ENCODE data around the gene SELENON. TPM values are rescaled to one million over a fixed set of nuclear protein-coding genes. Genes with fewer than 3 reads are reported as not detected.
A peak's percentile ranks its signal among the peaks of the same experiment; 100 is the strongest.
"Not testable (repeated sequence)": the region's sequence is repeated elsewhere in the genome, so short reads cannot be mapped to it uniquely, and the experiment has no call there.

Gene SELENON
- total RNA-seq, 1 donor from 2014 or later = 39.6 TPM

GRCh38 chr1:25839808-25840207 lies 39.8 kb downstream of the SELENON start:
- ATAC-seq (ENCODE audit: poor library complexity); intact Hi-C loops (cut with DNase I); DNase-seq: not testable (repeated sequence)

DNA sequence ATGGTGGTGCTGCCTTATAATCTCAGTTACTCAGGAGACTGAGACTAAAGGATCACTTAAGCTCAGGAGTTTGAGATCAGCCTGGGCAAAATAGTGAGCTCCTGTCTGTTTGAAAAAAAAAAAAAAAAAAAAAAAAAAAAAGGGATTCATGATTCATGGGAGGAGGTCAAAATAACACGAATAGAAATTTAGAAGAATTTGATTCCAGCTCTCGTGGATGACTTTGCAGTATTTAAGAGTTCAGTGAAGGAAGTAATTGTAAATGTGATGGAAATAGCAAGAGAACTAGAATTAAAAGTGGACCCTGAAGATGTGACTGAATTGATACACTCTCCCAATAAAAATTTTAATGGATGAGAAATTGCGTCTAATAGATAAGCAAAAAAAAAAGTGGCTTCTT lies 43.5 kb downstream of the SELENON start:
- intact Hi-C loops (cut with DNase I) = no loop called here
- no peak for ATAC-seq (ENCODE audit: poor library complexity)
- DNase-seq = no peak

GRCh38 chr1:25844536-25845337 lies 44.7 kb downstream of the SELENON start:
- ATAC-seq (ENCODE audit: poor library complexity) = no peak
- intact Hi-C loops (cut with DNase I) = no loop called here
- no peak for DNase-seq

- DNase-seq (no peak), ATAC-seq (ENCODE audit: poor library complexity) (no peak)
- intact Hi-C loops (cut with DNase I) = no loop called here
Measured at GRCh38 chr1:25845664-25846063, 45.7 kb downstream of the SELENON start.

DNA sequence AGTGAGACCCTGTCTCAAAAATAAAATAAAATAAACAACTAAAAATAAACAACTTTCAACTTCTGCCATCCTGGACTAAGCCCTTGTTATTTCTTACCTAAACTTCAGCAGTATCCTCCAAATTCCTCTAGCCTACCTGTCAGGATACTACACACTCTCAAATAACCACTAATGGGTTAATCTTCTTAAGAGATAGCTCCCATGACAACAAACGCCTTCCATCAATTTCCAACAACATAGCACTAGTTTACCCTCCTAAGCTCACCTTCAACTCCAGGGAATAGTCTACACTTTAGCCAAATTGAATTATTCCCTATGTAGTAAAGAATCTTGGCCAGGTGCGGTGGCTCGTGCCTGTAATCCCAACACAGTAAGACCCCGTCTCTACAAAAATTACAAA lies 47.9 kb downstream of the SELENON start:
- no peak for DNase-seq
- intact Hi-C loops (cut with DNase I) = no loop called here
- no peak for ATAC-seq (ENCODE audit: poor library complexity)

- intact Hi-C loops (cut with DNase I) = no loop called here
- ATAC-seq (ENCODE audit: poor library complexity) = no peak
- no peak for DNase-seq
Measured at GRCh38 chr1:25848531-25848930, 48.5 kb downstream of the SELENON start.

GRCh38 chr1:25854554-25854953 lies 54.6 kb downstream of the SELENON start:
- intact Hi-C loops (cut with DNase I) = no loop called here
- ATAC-seq (ENCODE audit: poor library complexity) (no peak), DNase-seq (no peak)

DNA sequence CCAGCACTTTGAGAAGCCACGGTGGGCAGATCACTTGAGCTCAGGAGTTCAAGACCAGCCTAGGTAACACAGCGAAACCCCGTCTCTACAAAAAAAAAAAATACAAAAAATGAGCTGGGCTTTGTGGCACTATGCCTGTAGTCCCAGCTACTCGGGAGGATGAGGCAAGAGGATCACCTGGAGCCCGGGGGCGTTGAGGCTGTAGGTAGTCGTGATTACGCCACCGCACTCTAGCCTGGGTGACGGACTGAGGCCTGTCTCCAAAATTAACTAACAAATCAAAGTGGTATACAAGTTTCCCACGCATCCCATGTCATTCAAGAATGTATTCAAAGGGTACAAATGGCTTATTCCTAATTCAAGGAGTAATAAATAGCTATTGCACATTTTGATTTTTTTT lies 56.9 kb downstream of the SELENON start:
- DNase-seq = no peak
- no peak for ATAC-seq (ENCODE audit: poor library complexity)
- intact Hi-C loops (cut with DNase I) = no loop called here

DNA sequence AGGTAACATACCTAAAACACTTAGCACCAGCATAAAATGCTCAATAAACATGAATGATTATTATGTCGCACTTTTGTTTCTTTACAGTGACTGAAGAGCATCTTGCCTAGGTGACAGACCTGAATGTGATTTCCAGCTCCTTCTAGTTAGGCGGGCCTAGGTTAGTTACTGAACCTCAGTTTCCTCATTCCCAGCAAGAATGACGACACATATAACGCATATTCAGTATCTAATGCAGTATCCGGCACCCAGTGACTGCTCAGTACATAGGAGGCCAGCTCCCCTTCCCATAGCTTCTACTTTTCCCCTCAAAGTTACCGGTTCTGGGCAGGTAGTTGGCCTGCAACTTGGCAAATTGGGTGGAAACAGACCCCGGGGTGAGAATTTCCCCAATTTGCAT lies 58.5 kb downstream of the SELENON start:
- ATAC-seq (ENCODE audit: poor library complexity) (no peak), DNase-seq (no peak)
- intact Hi-C loops (cut with DNase I) = no loop called here

DNA sequence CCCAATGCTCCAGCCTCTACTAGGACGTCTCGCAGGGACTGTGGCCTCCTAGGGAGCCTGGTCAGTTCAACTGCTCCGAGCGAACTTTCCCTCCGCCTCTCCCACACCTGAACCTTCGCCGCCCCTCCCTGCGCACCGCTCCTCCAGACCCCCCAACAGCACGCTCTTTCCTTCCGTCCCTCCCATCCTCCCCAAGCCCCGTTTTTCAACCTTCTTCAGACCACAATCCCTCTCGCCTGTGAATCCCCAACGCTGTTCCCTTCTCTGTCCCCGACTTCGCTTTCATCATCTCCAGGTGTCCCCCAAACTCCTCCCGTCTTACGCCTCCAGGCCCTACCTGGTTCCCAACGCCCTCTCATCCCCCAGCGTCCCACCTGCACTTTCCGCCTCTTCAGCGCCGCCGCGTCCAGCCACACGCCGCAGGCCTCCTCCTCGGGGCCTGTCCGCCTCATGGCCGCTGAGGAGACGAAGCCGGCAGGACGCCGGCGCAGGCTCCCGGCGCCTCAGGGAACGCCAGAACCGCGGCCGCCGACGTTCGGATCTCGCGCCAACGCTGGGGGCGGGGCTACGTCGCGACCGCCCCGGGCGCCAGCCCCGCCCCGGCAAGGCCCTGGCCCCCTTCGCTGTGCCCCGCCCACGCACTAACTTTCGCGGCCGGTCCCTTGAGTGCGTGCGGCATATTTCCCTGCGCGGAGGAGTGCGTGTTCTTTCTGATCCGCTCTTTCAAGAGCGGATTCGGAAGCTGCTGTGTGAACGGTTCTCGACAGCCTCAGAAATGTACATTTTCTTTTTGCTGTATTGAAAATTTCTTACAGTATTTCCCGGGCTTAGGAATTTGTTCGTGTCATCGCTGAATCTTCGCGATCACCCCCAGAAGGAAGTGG lies 59.2 kb downstream of the SELENON start, which contains the start of gene AUNIP:
Gene AUNIP (minus strand): TSS at position 552 of the 884 bp plus-strand sequence. CDS start 100 bp downstream, at position 452.
- peak; percentile 93 for DNase-seq
- ATAC-seq (ENCODE audit: poor library complexity) = peak; percentile 99
- intact Hi-C loops (cut with DNase I) = no loop called here

- DNase-seq (no peak), ATAC-seq (ENCODE audit: poor library complexity) (no peak)
- intact Hi-C loops (cut with DNase I) = no loop called here
Measured at GRCh38 chr1:25861316-25862286, 61.6 kb downstream of the SELENON start.

DNA sequence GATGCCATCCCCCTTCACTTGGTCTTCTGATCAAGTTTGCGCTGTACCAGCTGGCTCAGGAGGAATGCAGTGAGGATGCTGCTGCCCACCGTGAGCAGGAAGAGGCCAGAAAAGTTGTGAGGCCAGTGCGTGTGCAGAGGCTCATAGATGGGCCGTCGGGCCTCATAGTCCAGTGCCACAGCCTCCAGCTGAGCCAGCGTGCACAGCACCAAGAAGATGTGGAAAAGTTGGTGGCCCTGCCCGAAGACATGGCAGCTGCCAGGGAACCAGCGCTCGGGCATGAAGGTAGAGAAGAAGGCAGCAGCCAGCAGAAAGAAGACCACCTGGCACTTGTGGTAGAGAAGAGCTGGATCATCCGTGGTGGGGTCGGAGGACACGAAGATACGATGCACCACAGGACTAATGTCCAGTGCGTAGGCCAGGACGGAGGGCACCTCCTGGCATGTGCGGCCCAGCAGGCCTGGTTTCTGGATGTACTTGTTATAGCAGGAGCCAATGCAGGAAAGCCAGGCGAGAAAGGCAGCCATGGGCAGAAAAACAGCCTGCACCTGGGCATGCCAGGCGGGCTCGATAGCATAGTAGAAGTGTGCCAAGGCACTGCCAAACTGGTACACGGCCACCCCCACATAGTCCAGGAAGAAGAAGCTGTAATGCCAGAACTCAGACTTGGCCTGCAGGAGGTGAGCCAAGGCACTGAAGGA lies 62.9 kb downstream of the SELENON start:
- intact Hi-C loops (cut with DNase I) = no loop called here
- no peak for ATAC-seq (ENCODE audit: poor library complexity)
- no peak for DNase-seq

GRCh38 chr1:25863486-25864262 lies 63.7 kb downstream of the SELENON start:
- ATAC-seq (ENCODE audit: poor library complexity) = no peak
- intact Hi-C loops (cut with DNase I) = no loop called here
- DNase-seq = no peak

- ATAC-seq (ENCODE audit: poor library complexity) = no peak
- no peak for DNase-seq
Measured at GRCh38 chr1:25864434-25864833, 64.4 kb downstream of the SELENON start.

GRCh38 chr1:25866288-25866687 lies 66.3 kb downstream of the SELENON start:
- DNase-seq = no peak
- intact Hi-C loops (cut with DNase I) = no loop called here
- ATAC-seq (ENCODE audit: poor library complexity) = no peak

More at GRCh38 chr1:25864434-25864833, 64.4 kb downstream of the SELENON start:
- intact Hi-C loops (cut with DNase I) = no loop called here

- intact Hi-C loops (cut with DNase I) = no loop called here
- no peak for DNase-seq
- no peak for ATAC-seq (ENCODE audit: poor library complexity)
Measured at GRCh38 chr1:25867210-25867991, 67.4 kb downstream of the SELENON start.
